KG1 (cell line): ENCODE data around the gene TAF1.
A peak's percentile ranks its signal among the peaks of the same experiment; 100 is the strongest.
"Not testable (repeated sequence)": the region's sequence is repeated elsewhere in the genome, so short reads cannot be mapped to it uniquely, and the experiment has no call there.

Experiments used
- DNase-seq: peaks from one replicate; lab custom pipeline; 2025; lab: John Stamatoyannopoulos, UW

The TAF1 gene, protein sequence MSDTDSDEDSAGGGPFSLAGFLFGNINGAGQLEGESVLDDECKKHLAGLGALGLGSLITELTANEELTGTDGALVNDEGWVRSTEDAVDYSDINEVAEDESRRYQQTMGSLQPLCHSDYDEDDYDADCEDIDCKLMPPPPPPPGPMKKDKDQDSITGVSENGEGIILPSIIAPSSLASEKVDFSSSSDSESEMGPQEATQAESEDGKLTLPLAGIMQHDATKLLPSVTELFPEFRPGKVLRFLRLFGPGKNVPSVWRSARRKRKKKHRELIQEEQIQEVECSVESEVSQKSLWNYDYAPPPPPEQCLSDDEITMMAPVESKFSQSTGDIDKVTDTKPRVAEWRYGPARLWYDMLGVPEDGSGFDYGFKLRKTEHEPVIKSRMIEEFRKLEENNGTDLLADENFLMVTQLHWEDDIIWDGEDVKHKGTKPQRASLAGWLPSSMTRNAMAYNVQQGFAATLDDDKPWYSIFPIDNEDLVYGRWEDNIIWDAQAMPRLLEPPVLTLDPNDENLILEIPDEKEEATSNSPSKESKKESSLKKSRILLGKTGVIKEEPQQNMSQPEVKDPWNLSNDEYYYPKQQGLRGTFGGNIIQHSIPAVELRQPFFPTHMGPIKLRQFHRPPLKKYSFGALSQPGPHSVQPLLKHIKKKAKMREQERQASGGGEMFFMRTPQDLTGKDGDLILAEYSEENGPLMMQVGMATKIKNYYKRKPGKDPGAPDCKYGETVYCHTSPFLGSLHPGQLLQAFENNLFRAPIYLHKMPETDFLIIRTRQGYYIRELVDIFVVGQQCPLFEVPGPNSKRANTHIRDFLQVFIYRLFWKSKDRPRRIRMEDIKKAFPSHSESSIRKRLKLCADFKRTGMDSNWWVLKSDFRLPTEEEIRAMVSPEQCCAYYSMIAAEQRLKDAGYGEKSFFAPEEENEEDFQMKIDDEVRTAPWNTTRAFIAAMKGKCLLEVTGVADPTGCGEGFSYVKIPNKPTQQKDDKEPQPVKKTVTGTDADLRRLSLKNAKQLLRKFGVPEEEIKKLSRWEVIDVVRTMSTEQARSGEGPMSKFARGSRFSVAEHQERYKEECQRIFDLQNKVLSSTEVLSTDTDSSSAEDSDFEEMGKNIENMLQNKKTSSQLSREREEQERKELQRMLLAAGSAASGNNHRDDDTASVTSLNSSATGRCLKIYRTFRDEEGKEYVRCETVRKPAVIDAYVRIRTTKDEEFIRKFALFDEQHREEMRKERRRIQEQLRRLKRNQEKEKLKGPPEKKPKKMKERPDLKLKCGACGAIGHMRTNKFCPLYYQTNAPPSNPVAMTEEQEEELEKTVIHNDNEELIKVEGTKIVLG (N-terminal part only)

DNA sequence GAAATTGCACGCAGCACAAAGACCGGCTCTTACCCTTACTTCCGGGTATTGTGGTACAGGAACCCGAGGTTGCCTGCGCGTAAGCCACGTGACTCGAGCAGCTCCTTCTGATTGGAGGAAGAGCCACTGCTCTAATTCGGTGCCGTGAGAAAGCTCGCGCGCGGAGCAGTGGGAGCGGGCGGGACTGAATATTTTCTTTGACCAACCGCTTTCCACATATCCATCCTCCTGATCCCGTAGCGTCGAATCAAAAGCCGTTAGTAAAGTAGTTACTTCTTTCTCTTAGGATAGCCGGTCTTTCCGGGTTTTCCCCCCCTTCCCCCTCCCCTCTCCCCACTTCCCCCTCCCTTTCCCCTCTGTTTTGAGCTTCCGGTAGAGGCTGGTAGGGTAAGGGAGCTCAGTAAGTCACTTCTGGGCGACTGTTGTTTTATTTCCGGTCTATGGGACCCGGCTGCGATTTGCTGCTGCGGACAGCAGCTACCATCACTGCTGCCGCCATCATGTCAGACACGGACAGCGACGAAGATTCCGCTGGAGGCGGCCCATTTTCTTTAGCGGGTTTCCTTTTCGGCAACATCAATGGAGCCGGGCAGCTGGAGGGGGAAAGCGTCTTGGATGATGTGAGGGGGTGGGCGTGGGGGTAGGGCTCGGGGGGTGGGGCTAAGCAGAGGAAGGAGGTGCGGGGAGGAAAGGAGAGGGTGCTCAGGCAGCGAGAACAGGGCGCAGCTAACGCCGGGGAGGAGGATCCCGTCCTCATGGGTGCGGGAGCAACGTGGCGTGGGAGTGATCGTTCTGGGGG is at the start of gene TAF1:
TSS of gene TAF1 (plus strand) at position 483 of the 799 bp plus-strand sequence. CDS start at position 501, 18 bp downstream.
- DNase-seq: peak; percentile 72

DNA sequence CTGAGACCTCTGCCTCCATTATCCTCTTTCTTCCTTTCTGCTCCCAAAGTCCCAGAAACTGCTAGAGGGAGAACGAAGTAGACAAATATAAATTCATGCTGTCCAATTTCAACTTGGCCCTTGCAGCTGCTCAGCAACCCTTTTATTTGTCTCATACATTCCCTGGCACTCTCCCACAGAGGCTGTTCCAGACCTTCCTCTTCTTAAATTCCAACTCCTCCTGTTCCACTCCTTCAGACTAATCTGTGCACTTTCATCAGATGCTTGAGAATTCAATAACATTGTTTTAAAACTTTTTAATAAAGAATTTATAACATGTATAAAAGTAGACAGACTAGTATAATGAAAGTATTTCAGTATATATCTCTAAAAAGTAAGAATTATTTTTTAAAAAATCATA is 49.2 kb upstream of the TAF1 start:
- DNase-seq: not testable (repeated sequence)

DNA sequence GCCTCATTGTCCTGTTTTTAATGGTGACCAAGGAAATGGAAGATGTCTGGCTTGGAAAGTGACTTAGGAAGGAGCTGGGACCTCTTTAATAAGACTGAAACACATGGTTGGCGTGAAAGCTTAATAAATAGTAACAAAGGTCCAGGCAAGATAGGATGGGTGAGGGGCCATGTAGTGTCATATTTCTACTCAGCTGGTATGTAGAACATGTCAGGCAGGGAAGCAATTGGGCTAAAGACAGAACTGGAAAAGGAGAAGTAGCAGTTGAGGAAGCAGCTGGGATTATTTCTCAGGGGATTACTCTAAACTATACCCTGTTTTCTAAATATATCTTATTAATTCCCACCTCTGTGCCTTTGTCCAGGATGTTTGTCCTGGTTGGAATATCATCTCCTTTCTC is 46.0 kb upstream of the TAF1 start:
- DNase-seq: no peak

DNA sequence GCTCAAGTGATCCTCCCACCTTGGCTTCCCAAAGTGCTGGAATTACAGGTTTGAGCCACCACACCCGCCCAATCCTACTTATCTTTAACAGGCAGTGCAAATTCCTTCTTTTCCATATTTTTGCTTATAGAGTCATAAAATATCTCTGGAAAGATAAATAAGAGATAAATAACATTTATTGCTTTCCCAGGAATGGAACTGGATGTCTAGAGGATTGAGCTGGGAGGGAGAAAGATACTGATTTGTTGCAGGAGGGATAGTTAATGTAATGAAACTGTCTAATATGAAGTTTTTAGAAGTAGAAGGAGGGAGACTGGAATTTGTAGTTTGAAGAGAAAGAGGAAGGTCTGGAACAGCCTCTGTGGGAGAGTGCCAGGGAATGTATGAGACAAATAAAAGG is 44.4 kb upstream of the TAF1 start:
- DNase-seq: no peak

DNA sequence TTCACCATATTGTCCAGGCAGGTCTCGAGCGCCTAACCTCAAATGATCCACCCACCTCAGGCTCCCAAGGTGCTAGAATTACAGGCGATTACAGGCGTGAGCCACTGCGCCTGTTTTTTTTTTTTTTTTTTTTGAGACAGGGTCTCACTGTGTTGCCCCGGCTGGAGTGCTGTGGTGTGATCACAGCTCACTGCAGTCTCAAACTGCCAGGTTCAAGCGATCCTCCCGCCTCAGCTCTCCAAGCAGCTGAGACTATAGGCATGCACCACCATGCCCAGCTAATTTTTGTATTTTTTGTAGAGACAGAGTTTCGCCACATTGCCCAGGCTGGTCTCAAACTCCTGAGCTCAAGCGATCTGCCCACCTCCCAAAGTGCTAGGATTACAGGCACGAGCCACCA is 41.7 kb upstream of the TAF1 start:
- DNase-seq: not testable (repeated sequence)

DNA sequence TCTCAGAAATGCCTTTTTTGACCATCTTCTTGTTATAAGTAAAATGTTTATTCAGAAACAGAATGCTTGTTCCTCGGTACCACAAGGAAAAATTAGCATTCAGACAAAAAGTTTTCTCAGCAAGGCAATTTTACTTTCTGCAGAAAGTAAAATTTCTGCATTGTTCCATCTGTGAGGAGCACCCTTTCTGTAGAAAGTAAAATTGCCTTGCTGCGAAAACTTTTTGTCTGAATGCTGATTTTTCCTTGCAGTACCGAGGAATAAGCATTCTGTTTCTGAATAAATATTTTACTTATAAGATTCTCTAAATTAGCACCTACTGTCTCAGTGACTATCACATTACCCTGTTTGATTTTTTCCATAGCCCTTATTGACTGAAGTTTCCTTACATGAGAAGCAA is 39.8 kb upstream of the TAF1 start:
- no peak for DNase-seq

DNA sequence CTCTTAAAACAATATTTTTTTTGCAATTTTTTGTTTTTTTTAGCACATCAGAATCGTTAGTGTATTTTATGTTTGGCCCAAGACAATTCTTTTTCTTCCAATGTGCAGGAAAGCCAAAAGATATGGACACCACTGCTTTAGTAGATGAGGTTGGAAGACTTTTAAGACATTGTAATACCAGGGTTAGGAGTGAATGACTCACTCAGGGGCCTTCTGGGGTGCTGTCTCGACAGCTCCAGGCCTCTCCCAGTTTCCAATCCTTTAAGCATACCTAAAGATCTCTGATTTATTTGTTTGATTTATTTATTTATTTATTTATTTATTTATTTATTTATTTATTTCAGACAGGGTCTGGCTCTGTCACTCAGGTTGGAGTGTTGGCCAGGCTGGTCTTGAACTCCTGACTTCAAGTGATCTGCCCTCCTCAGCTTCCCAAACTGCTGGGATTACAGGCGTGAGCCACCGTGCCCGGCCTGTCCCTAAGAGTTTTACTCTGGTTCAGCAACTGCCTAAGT is 16.9 kb upstream of the TAF1 start:
- DNase-seq: not testable (repeated sequence)

DNA sequence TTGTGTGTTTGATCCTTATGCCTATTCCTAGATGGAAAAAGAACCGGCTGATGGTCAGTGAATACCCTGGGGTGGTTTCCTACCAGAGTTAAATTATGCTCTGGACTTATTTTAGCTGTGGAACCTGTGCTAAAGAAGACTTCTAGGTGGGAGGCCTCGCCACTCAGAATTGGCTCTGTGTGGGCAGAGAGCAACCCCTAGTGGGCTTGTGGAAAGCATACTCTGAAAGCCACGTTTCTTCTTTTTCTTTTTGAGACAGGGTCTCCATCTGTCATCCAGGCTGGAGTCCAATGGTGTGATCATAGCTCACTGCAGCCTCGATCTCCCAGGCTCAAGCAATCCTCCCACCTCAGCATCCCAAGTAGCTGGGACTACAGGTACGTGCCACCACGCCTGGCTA is 16.3 kb upstream of the TAF1 start:
- not testable (repeated sequence) for DNase-seq

DNA sequence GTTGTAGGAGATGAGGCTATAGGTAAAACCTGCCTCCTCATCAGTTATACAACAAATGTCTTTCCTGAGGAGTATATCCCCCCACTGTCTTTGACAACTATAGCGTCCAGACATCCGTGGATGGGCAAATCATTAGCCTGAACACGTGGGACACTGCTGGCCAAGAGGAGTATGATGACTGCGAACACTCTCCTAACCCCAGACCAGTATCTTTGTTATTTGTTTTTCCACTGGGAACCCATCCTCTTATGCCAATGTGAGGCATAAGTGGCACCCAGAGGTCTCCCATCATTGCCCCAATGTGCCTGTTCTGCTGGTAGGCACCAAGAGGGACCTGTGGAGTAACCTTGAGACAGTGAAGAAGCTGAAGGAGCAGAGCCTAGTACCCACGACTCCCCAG is 13.7 kb upstream of the TAF1 start:
- not testable (repeated sequence) for DNase-seq

DNA sequence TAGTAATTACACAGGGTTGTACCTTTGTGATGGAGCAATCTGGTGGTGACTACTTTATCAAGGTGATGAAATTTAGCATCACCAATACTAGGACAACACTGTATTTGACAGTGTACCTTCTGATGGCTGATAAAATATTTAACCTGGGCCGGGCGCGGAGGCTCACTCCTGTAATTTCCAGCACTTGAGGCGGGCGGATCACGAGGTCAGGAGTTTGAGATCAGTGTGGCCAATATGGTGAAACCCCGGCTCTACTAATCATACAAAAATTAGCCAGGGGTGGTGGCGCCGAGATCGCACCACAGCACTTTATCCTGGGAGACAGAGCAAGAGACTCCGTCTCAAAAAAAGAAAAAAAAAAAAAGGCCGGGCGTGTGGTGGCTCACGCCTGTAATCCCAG is 1.9 kb upstream of the TAF1 start:
- DNase-seq: no peak

DNA sequence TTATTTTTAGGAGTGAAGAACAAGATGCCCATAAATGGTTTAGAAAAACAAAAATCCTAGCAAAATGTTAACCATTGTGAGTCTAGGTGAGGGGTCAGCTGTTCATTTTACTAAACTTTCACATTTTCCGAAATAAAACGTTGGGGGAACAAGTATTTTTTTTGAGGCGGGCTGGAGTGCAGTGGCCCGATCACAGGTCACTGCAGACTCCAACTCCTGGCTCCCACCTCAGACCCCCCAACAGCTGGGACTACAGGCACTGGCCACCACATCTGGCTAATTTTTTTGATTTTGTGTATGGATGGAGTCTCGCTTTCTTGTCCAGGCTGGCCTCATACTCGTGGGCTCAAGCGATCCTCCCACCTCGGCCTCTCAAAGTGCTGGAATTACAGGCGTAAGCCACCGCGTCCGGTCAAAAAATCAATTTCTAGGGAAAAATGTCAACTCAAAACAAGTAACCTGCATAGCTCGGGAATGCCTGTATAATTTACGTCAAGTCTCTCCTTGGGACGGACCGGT is 742 bp upstream of the TAF1 start:
- no peak for DNase-seq

DNA sequence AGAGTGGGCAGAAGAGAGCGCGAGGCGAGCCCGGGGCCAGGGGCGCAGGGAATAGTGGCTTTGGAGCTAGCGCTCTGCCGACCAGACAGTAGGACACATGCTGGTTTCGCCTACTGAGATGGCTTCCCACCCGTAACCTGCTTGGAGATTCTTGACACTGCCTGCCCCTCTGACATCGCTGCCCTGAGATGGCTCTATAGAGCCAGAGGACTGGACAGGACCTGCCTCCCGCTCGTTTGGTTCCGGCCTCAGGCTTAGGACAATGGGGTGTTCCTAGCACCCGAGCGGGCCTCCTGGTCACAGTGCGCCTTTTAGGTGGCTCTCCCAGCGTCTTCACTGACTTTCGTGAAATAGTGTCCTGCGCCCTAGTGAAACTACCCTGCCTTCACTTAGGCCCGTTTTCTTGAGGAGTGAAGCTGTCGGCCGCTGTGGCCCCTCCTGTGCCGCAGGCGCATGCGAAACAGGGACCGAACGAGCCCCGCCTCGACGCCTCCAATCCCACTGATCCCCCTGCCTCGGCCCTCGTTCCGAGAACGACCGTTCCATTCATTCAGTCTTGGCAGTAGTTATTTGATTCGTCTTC is 608 bp downstream of the TAF1 start:
- DNase-seq: no peak

DNA sequence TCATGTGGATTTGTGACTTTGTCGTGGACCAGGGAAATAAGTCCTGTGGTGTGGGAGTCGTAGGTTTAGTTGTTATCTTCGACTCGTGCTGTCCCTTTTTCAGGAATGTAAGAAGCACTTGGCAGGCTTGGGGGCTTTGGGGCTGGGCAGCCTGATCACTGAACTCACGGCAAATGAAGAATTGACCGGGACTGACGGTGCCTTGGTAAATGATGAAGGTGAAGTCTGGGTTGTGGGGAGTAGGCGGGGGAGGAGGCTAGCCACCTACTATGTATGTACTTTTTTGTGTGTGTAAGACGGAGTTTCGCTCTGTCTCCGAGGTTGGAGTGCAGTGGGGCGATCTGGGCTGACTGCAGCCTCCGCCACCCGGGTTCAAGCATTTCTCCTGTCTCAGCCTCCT is 1.2 kb downstream of the TAF1 start:
- no peak for DNase-seq

DNA sequence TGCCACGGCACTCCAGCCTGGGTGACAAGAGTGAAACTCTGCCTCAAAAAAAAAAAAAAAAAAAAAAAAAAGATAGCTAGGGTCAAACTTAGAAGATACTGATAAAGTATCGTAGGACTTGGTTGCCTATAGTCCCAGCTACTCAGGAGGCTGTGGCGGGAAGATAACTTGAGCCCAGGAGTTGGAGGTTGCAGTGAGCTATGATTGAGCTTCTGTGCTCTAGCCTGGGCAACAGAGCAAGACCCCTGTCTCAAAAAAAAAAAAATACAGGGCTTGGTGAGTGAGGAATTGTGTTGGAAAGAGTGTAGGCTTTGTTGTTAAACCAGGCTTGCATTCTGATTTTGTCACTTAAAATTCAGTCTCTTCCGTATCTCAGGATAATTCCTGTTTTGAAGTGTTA is 6.2 kb downstream of the TAF1 start:
- DNase-seq: no peak

DNA sequence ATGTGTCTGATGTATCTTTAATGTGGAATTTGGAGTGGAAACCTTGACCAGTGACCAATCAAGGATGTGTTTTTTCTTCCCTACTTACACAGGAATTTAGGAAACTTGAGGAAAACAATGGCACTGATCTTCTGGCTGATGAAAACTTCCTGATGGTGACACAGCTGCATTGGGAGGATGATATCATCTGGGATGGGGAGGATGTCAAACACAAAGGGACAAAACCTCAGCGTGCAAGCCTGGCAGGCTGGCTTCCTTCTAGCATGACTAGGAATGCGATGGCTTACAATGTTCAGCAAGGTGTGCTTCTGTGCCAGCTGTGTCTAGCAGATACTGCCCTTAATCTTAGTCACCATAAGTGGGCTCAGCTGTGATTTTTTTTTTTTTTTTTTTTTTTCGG is 12.6 kb downstream of the TAF1 start:
- no peak for DNase-seq

DNA sequence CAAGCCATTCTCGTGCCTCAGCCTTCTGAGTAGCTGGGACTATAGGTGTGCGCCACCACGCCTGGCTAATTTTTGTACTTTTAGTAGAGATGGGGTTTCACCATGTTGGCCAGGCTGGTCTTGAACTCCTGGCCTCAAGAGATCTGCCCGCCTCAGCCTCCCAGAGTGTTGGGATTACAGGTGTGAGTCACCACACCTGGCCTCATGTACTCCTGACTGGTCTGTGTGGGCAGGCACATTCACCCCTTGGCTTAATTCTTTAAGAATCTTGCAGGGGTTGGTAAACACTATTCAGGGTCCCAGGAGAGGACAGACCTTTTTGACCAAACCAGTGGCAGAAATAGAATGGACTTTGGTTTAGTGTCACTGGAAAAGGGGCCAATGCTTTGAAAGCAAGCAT is 25.6 kb downstream of the TAF1 start:
- not testable (repeated sequence) for DNase-seq

DNA sequence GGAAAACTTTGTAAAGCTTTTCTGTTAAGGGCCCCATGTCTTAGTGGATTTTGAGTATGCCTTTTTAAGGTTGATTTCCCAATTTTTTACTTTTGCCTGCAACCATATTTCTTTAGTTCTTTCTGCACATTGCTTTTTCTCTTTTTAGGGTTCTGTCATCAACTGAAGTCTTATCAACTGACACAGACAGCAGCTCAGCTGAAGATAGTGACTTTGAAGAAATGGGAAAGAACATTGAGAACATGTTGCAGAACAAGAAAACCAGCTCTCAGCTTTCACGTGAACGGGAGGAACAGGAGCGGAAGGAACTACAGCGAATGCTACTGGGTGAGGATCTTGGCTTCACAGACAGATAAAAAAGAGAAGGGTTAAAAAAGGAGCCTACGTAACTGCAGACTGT is 27.8 kb downstream of the TAF1 start:
- DNase-seq: no peak

DNA sequence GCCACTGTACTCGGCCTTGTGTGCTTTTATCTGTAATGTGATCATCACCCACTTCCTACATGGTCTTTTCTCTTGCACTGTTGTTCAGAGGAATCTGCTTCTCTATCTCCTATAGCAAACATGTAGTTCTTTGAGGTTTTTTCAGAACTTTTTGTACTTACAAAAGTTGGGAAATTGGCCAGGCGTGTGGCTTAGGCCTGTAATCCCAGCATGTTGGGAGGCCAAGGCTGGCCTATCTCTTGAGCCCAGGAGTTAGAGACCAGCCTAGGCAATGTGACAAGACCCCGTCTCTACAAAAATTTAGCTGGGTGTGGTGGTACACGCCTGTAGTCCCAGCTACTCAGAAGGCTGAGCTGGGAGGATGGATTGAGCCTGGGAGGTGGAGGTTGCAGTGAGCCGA is 30.4 kb downstream of the TAF1 start:
- no peak for DNase-seq

DNA sequence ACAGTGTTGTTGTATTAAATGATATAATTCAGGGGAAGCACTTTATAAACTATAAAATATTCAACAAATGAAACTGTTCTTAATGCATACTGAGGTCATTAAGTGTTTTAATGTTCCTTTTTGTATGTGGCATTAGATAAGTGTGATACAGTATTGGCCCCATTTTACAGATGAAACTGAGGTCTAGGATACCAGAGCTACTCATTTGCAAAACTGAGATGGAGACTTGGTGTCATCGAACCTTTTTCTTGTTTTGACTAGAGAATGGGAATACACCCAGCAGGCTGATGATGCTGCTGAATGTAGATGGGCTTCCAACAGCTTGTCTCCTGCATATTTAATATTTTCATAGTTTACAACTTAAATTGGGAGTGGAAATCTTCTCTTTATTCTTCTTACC is 34.6 kb downstream of the TAF1 start:
- no peak for DNase-seq

DNA sequence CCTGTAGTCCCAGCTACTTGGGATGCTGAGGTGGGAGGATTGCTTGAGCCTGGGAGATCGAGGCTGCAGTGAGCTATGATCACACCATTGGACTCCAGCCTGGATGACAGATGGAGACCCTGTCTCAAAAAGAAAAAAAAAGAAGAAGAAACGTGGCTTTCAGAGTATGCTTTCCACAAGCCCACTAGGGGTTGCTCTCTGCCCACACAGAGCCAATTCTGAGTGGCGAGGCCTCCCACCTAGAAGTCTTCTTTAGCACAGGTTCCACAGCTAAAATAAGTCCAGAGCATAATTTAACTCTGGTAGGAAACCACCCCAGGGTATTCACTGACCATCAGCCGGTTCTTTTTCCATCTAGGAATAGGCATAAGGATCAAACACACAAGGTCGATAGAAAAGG is 50.1 kb downstream of the TAF1 start:
- not testable (repeated sequence) for DNase-seq

DNA sequence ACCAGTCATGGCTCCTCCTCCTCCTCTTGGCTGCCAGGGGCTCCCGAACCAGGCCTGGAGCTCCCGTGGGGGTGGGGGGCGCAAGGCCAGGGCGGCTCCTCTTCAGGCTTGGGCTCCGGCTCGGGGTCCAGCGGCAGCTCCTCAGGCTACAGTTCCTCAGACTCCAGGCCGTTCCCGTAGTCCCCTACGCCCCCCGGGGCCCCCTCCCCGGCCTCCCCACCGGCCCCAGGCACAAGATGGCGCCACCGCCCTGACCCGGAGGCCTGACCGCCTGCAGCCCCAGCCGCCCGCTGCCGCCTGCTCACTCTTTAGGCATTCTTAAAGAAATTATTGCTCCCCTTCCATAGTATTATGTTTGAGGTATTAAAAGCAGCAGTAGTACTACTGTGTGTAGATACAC is 54.5 kb downstream of the TAF1 start:
- DNase-seq: no peak
